ENCODE data around the gene GPC5.

DNA sequence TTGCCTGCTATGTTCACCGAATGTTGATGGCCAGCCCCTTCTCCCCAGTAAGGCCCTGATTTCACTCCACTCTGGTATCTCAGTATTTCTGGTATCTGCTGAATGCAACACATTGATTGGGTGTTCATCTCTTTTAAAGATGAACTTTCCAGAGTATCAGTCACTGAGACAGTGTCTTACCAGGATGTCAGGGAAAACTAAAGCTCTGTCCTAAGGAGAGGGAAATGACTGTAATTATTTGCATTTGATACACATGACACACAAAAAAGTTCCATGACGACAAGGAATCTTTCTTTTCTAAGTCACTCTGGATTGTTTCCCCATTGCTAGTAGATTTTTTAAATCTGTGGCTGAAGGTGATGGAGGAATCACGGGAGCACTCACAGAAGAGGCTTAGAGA is 2.2 kb downstream of the GPC5 start:
- TF ChIP-seq EZH2 (IDR thresholded peaks at IDR 0.05) (no peak), CTCF (IDR thresholded peaks at IDR 0.05) (no peak)
